SK-N-MC (cell line): ENCODE data around the gene MDFIC2.

Experiments
- DNase-seq: peaks from one replicate; pipeline ENCODE4 v3.0.0-alpha.2; 2011; ENCODE audit warnings: low read depth, low spot score
- H3K27ac ChIP-seq: fragments of 200-600 bp; sonication (generic); 2 replicates; pipeline ENCODE4 v1.5.1; 2016; ENCODE audit warnings: mixed run types
- H3K36me3 ChIP-seq: fragments of 200-600 bp; sonication (generic); 2 replicates; pipeline ENCODE4 v1.6.1; 2017; ENCODE audit warnings: antibody characterized with exemption, low read length, mixed read lengths; ENCODE audit not compliant: insufficient read depth
- H3K4me3 ChIP-seq: fragments of 200-600 bp; sonication (generic); 2 replicates; pipeline ENCODE4 v1.5.1; 2016
- H3K9ac ChIP-seq: fragments of 200-600 bp; sonication (generic); 2 replicates; pipeline ENCODE4 v1.8.0; 2017; ENCODE audit warnings: mixed run types, mixed read lengths; ENCODE audit not compliant: insufficient read length
- H3K9me3 ChIP-seq: fragments of 200-600 bp; sonication (generic); 2 replicates; pipeline ENCODE4 v1.6.1; 2017; ENCODE audit warnings: low read depth, mild to moderate bottlenecking, antibody characterized with exemption, low read length, moderate library complexity, mixed read lengths
- EZH2 ChIP-seq: fragments of 200-600 bp; sonication (generic); IDR thresholded peaks from one replicate; pipeline ENCODE4 v1.6.1; 2017; ENCODE audit warnings: antibody characterized with exemption
- FOXP2 ChIP-seq: optimal IDR thresholded peaks from 2 replicates; pipeline ENCODE3; 2011; ENCODE audit warnings: mild to moderate bottlenecking, moderate library complexity; ENCODE audit not compliant: insufficient read depth; ENCODE audit errors: extremely low read length, control extremely low read depth
- POLR2AphosphoS5 ChIP-seq: IDR thresholded peaks from 2 replicates; pipeline ENCODE4 v1.6.1; 2012; ENCODE audit warnings: mild to moderate bottlenecking, low read depth, low read length, borderline replicate concordance

Gene MDFIC2

GRCh38 chr3:70247955-70248354, 64.5 kb downstream of the MDFIC2 start:
- no peak overlapping the region for H3K9ac ChIP-seq
- no peak overlapping the region for H3K4me3 ChIP-seq
- no peak overlapping the region for H3K27ac ChIP-seq
- H3K9me3 ChIP-seq, result no peaks in the 10 kb centered on the region
- DNase-seq, result no peak
- no peaks in the 10 kb centered on the region for H3K36me3 ChIP-seq
- TF ChIP-seq FOXP2 (no peak), EZH2 (no peak), POLR2AphosphoS5 (no peak)

- H3K27ac ChIP-seq, result no peak overlapping the region
- H3K36me3 ChIP-seq, result no peaks in the 10 kb centered on the region
- no peak overlapping the region for H3K4me3 ChIP-seq
- no peak for TF ChIP-seq FOXP2
- no peak for TF ChIP-seq POLR2AphosphoS5
- no peak for TF ChIP-seq EZH2
- no peak overlapping the region for H3K9ac ChIP-seq
- DNase-seq, result no peak
- no peaks in the 10 kb centered on the region for H3K9me3 ChIP-seq
Observed at GRCh38 chr3:70245746-70246525, 66.5 kb downstream of the MDFIC2 start.

DNA sequence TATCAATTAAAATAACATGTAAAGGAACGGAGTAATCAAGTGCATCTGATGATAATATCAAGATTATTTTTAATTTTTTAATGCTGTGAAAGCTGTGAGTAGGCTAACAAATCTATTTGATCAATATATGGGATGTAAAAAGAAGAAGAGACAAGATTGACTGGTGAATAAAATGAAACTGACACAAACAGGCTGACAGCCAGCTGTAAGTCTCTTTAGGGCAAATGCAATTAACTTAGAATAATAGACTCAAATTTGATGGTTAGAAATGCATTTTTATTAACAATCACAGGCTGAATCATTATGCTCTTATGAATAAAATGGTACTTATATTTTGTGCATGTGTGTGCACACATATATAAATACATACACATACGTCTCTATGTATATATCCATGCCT, 68.0 kb downstream of the MDFIC2 start:
- Histone ChIP-seq H3K9ac (no peak overlapping the region), H3K9me3 (no peaks in the 10 kb centered on the region), H3K36me3 (no peaks in the 10 kb centered on the region), H3K4me3 (no peak overlapping the region), H3K27ac (no peak overlapping the region)
- TF ChIP-seq POLR2AphosphoS5 (no peak), FOXP2 (no peak), EZH2 (no peak)
- no peak for DNase-seq

DNA sequence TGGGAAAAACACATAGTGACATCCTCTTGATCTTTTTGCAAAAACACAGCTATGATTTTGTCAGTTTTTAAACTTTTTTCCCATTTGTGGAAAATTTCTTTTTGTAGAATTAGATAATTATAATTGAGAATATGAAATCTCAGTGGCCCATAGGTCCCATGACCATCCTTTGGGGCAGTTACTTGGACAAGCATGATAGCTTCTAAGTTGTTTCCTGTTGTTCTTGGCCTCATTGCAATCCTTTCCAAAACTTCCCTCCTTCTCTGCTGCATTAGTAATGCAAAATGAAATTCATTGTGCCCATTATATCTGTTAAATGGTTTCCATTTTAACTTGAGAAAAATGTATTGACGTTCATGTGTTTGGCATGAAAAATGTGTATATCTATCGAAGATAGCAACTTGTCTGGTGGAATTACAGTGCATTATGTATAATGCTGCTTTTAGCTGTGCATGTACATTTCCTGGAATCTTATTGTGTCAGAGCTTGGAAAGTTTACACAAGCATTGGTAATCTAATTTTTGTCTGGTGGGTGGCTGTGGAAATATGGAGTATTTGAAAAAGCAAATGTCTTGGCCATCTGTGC, 70.0 kb downstream of the MDFIC2 start:
- TF ChIP-seq FOXP2 (no peak), POLR2AphosphoS5 (no peak), EZH2 (no peak)
- no peak overlapping the region for H3K9ac ChIP-seq
- H3K4me3 ChIP-seq, result no peak overlapping the region
- H3K9me3 ChIP-seq, result no peaks in the 10 kb centered on the region
- no peak for DNase-seq
- H3K36me3 ChIP-seq, result no peaks in the 10 kb centered on the region
- no peak overlapping the region for H3K27ac ChIP-seq

DNA sequence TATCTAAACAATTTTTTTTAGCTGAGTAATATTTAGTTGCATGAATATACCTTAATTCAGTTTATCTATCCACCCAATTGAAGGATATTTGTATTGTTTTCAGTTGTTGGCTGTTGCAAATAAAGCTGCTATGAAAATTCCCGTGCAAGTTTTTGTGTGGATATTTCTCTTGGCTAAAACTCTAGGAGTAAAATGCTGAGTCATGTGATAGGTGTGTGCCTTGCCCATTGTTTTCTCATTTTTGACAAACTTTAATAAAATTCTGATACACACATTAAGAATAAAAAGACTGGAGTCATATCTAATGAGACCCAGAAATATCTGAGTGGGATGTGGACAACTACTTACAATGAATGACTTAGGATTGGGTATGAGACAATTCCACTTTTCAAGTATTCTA, 78.6 kb downstream of the MDFIC2 start:
- H3K36me3 ChIP-seq, result no peaks in the 10 kb centered on the region
- H3K4me3 ChIP-seq, result no peak overlapping the region
- TF ChIP-seq POLR2AphosphoS5 (no peak), EZH2 (no peak), FOXP2 (no peak)
- H3K9me3 ChIP-seq, result no peaks in the 10 kb centered on the region
- no peak overlapping the region for H3K9ac ChIP-seq
- H3K27ac ChIP-seq, result no peak overlapping the region
- DNase-seq, result no peak

DNA sequence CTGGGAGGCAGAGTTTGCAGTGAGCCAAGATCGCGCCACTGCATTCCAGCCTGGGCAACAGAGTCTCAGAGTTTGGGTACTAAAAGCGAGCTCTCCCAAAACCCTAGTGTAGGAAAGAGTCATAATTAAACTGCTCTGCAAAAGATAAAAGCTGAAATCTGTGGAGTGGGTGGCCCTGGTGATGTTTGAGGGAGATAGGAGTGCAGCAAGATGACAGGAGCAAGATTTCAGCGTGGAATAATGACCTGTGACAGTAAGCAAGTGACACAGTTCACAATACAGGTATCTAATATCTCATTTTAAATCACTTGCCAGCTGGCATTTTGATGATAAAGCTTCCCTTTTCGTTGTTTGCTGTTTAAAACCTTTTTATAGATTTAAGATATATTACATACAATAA, 79.3 kb downstream of the MDFIC2 start:
- Histone ChIP-seq H3K9ac (no peak overlapping the region), H3K27ac (no peak overlapping the region), H3K4me3 (no peak overlapping the region), H3K9me3 (no peaks in the 10 kb centered on the region), H3K36me3 (no peaks in the 10 kb centered on the region)
- no peak for DNase-seq
- TF ChIP-seq EZH2 (no peak), FOXP2 (no peak), POLR2AphosphoS5 (no peak)

DNA sequence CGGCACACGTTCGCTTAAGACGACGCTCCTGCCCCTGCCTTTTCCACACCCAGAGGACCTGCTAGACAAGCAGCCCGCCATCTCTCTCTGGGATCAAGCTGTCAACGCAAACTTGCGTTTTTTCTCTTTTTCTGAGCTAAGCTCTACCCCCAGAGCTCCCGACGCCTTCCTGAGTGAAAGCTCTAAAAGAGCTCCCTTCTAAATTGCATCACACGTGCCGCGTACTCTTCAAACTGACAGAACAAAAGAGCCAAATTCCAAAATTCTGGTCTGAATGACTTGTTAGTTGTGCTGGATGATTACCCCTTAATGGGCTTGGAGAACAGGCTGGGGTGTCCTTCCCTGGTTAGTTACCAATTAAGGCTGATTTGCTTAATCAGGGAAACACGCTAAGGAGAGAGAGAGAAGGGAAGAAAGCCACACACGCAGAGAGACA, 81.2 kb downstream of the MDFIC2 start:
- no peak overlapping the region for H3K4me3 ChIP-seq
- no peak overlapping the region for H3K27ac ChIP-seq
- H3K36me3 ChIP-seq, result no peaks in the 10 kb centered on the region
- no peak for TF ChIP-seq POLR2AphosphoS5
- no peak for TF ChIP-seq FOXP2
- TF ChIP-seq EZH2, result no peak
- H3K9me3 ChIP-seq, result no peaks in the 10 kb centered on the region
- no peak for DNase-seq
- H3K9ac ChIP-seq, result no peak overlapping the region

GRCh38 chr3:70227437-70227836, 85.0 kb downstream of the MDFIC2 start:
- TF ChIP-seq POLR2AphosphoS5, result no peak
- TF ChIP-seq FOXP2, result no peak
- no peak for TF ChIP-seq EZH2
- H3K36me3 ChIP-seq, result no peaks in the 10 kb centered on the region
- DNase-seq, result no peak
- no peak overlapping the region for H3K9ac ChIP-seq
- H3K27ac ChIP-seq, result no peak overlapping the region
- H3K4me3 ChIP-seq, result no peak overlapping the region
- no peaks in the 10 kb centered on the region for H3K9me3 ChIP-seq
